Measurements from ENCODE around the gene STK10. TPM values are rescaled to one million over a fixed set of nuclear protein-coding genes. Genes with fewer than 3 reads are reported as not detected.

Gene STK10
- total RNA-seq, 1 donor from 2014 or later, result 66.2 TPM

DNA sequence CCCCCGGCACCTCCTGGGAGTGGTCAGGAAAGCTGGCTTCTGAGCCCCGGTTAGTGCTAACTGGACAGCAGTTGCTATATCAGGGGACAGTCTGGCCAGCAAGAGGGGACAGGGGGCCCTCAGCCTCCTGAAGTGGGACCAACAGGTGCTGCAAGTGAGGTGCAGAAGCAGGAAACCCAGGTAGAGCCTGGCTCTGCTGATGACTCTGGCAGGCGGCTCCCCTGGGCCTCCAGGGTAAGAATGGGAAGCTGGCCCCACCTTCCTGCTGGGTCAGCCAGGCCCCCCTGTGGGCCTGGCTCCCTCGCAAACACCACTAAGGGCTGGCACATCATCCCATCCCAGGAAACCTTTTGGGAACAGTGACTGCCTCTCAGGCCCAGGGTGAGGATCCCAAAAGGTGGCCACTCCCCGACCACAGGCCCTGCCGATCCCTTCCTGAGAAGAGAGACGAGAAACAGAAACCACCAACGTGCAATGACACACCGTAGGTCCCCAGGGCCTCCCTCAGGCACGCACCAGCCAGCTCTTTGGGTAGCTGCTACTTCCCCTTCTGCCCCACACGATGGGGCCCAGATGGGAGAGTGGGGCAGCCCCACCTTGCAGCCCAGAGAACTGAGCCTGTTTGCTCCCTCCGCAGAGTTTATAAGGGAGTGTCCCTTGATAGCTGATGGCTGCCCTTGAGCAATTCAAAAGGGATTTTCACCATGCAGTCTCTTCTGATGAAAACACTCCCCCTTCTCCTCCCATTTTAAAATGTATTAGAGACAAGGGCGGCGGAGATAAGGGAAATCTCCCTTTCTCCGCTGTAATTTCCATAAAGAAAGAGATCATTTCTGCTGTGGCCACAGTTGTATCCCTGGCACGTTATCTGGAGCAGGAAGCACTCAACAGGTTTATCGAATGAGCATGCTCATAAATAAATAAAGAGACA is 76.8 kb downstream of the STK10 start:
- Mint-ChIP-seq H3K36me3 (ENCODE audit: unreplicated experiment) (peaks cover 15% of the 10 kb centered on the region), H3K27me3 (ENCODE audit: unreplicated experiment) (no peaks in the 10 kb centered on the region), H3K4me1 (ENCODE audit: unreplicated experiment) (peaks cover 78% of the 10 kb centered on the region), H3K9me3 (ENCODE audit: unreplicated experiment) (no peaks in the 10 kb centered on the region), H3K27ac (ENCODE audit: unreplicated experiment) (peak overlapping the region; percentile 78), H3K4me3 (ENCODE audit: unreplicated experiment) (peak overlapping the region; percentile 18)
- TF ChIP-seq, protein P1, sequence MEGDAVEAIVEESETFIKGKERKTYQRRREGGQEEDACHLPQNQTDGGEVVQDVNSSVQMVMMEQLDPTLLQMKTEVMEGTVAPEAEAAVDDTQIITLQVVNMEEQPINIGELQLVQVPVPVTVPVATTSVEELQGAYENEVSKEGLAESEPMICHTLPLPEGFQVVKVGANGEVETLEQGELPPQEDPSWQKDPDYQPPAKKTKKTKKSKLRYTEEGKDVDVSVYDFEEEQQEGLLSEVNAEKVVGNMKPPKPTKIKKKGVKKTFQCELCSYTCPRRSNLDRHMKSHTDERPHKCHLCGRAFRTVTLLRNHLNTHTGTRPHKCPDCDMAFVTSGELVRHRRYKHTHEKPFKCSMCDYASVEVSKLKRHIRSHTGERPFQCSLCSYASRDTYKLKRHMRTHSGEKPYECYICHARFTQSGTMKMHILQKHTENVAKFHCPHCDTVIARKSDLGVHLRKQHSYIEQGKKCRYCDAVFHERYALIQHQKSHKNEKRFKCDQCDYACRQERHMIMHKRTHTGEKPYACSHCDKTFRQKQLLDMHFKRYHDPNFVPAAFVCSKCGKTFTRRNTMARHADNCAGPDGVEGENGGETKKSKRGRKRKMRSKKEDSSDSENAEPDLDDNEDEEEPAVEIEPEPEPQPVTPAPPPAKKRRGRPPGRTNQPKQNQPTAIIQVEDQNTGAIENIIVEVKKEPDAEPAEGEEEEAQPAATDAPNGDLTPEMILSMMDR (IDR thresholded peaks at IDR 0.05), result no peak
- DNase-seq (ENCODE audit: extremely low spot score, unreplicated experiment), result no peak

DNA sequence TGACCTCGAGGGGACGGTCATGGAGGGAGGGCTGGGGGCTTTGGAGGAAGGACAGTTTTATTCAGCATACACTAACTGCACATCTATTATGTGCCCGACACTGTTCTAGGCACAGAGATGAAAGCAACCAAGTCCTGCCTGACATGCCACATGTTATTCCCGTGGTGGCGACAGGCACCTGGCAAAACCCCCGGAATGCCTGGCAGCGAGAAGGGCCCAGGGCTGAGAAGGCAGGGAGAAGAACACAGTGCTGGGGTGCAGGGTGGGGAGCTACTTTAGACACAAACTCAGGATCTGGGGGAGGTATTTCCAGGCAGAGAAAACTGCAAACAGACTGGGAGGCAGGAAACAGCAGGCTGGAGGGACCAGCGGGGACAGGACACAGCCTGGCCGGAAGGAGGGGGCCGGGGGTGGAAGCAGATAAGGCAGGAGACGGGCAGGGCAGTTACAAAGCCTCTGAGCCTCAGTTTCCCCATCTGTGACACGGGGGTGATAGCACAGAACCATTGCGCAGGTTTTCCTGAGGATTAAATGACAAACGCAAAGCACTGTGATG is 77.7 kb downstream of the STK10 start:
- peak overlapping the region; percentile 78 for H3K27ac Mint-ChIP-seq (ENCODE audit: unreplicated experiment)
- H3K36me3 Mint-ChIP-seq (ENCODE audit: unreplicated experiment), result peaks cover 14% of the 10 kb centered on the region
- no peak overlapping the region for H3K4me3 Mint-ChIP-seq (ENCODE audit: unreplicated experiment)
- no peak for DNase-seq (ENCODE audit: extremely low spot score, unreplicated experiment)
- H3K4me1 Mint-ChIP-seq (ENCODE audit: unreplicated experiment), result peaks cover 81% of the 10 kb centered on the region
- TF ChIP-seq, protein P1 (IDR thresholded peaks at IDR 0.05), result no peak
- no peaks in the 10 kb centered on the region for H3K27me3 Mint-ChIP-seq (ENCODE audit: unreplicated experiment)
- H3K9me3 Mint-ChIP-seq (ENCODE audit: unreplicated experiment), result no peaks in the 10 kb centered on the region

DNA sequence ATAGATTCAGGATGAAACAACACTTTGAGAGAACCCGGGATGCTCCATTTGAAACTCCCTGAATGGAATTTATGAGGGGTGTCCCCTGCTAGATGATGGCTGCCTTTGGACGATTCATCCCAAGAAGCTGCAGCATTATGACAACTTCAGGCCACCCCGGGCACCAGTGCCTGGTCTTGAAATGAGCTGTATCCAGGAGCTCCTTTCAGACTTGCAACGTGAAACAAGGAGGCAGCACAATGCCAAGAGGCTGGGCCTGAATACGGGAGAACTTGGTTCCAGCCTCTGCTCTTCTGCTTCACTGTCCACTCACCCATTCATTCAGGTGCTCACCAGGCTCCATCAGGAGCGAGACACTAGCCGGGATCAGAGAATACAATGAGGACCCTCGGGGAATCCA is 78.3 kb downstream of the STK10 start:
- TF ChIP-seq, protein P1 (IDR thresholded peaks at IDR 0.05), result no peak
- Mint-ChIP-seq H3K36me3 (ENCODE audit: unreplicated experiment) (peaks cover 14% of the 10 kb centered on the region), H3K27me3 (ENCODE audit: unreplicated experiment) (no peaks in the 10 kb centered on the region), H3K27ac (ENCODE audit: unreplicated experiment) (peak overlapping the region; percentile 24), H3K4me1 (ENCODE audit: unreplicated experiment) (peaks cover 84% of the 10 kb centered on the region), H3K4me3 (ENCODE audit: unreplicated experiment) (no peak overlapping the region), H3K9me3 (ENCODE audit: unreplicated experiment) (no peaks in the 10 kb centered on the region)
- DNase-seq (ENCODE audit: extremely low spot score, unreplicated experiment), result no peak

DNA sequence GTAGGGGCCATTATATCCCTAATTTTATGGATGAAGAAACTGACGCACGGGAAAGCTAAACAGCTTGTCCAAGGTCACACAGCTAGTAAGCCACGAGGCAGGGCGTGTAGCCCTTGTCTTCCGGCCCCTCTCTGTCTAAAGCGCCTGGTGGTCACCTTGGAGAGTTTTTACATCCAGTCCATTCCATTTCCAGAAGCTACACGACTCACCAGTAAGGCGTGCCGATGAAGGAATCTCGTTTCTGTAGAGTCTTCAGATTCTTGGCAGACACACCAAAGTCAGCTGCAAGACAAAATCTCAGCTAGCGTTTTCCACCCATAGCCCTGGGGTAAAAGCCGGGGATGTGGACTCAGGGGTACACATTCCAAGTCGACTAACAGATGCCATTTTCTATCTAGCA is 80.5 kb downstream of the STK10 start:
- TF ChIP-seq, protein P1 (IDR thresholded peaks at IDR 0.05), result no peak
- Mint-ChIP-seq H3K27me3 (ENCODE audit: unreplicated experiment) (no peaks in the 10 kb centered on the region), H3K36me3 (ENCODE audit: unreplicated experiment) (peaks cover 13% of the 10 kb centered on the region), H3K9me3 (ENCODE audit: unreplicated experiment) (no peaks in the 10 kb centered on the region), H3K4me3 (ENCODE audit: unreplicated experiment) (peak overlapping the region; percentile 54), H3K4me1 (ENCODE audit: unreplicated experiment) (peaks cover 90% of the 10 kb centered on the region), H3K27ac (ENCODE audit: unreplicated experiment) (peak overlapping the region; percentile 82)
- DNase-seq (ENCODE audit: extremely low spot score, unreplicated experiment), result no peak
